HEK293 (cell line): ENCODE measurements around the gene NCKAP5.

ENCODE experiments used
- CTCF ChIA-PET: fragments of 350-600 bp; formaldehyde crosslinking; extraction: SDS; loops from one replicate; lab custom pipeline; 2021; ENCODE audit warnings: antibody characterized with exemption; lab: Yijun Ruan, JAX
- POLR2A ChIA-PET: fragments of 300-600 bp; formaldehyde crosslinking; extraction: SDS; loops from one replicate; lab custom pipeline; 2020; ENCODE audit warnings: antibody characterized with exemption, inconsistent platforms; lab: Yijun Ruan, JAX
- H3K27ac ChIP-seq: fragments of 200-500 bp; sonication (Bioruptor generic); 2 replicates; pipeline ENCODE4 v1.5.1; 2014; ENCODE audit warnings: low read depth, low read length, control low read depth, inconsistent platforms; ENCODE audit errors: extremely low read depth
- H3K36me3 ChIP-seq, 2 experiments: fragments of 200-500 bp in 1 of 2; sonication (Bioruptor generic) in 1 of 2; 1 replicate in 1 of 2; 2 replicates in 1 of 2; pipeline ENCODE4 v1.5.1; 2014 to 2017; ENCODE audit warnings: inconsistent platforms in 2 of 2, low read length in 2 of 2; ENCODE audit not compliant: control insufficient read depth in 2 of 2, insufficient read depth in 1 of 2
- H3K4me1 ChIP-seq: fragments of 200-500 bp; sonication (Bioruptor generic); 2 replicates; pipeline ENCODE4 v1.5.1; 2014; ENCODE audit warnings: mild to moderate bottlenecking, low read length, inconsistent platforms; ENCODE audit not compliant: control insufficient read depth, insufficient read depth
- H3K4me3 ChIP-seq: 2 replicates; pipeline ENCODE4 v1.5.1; 2011; ENCODE audit warnings: low read depth, mild to moderate bottlenecking, control low read depth, low read length, moderate library complexity
- H3K9me3 ChIP-seq: fragments of 200-500 bp; sonication (Bioruptor generic); 2 replicates; pipeline ENCODE4 v1.5.1; 2014; ENCODE audit warnings: low read depth, low read length, inconsistent platforms; ENCODE audit not compliant: control insufficient read depth, insufficient read depth
- GFI1B ChIP-seq: fragments of 450-650 bp; formaldehyde crosslinking; IDR thresholded peaks from 2 replicates; pipeline ENCODE4 v1.5.1; 2016; ENCODE audit warnings: missing biosample characterization, missing genetic modification characterization
- GLI4 ChIP-seq: fragments of 450-650 bp; formaldehyde crosslinking; IDR thresholded peaks from 2 replicates; pipeline ENCODE4 v1.5.1; 2016; ENCODE audit warnings: missing biosample characterization, missing genetic modification characterization
- KLF8 ChIP-seq: fragments of 450-650 bp; formaldehyde crosslinking; IDR thresholded peaks from 2 replicates; pipeline ENCODE4 v1.5.1; 2016; ENCODE audit warnings: missing biosample characterization, missing genetic modification characterization
- PRDM1 ChIP-seq: fragments of 450-650 bp; formaldehyde crosslinking; IDR thresholded peaks from 2 replicates; pipeline ENCODE4; 2016; ENCODE audit warnings: missing biosample characterization, missing genetic modification characterization
- ZNF114 ChIP-seq: fragments of 450-650 bp; formaldehyde crosslinking; IDR thresholded peaks from 2 replicates; pipeline ENCODE4 v1.5.0; 2017; ENCODE audit warnings: missing biosample characterization, missing genetic modification characterization
- ZNF174 ChIP-seq: fragments of 450-650 bp; formaldehyde crosslinking; IDR thresholded peaks from 2 replicates; pipeline ENCODE4 v1.5.0; 2017; ENCODE audit warnings: missing biosample characterization, mild to moderate bottlenecking, missing genetic modification characterization
- ZNF223 ChIP-seq: fragments of 450-650 bp; formaldehyde crosslinking; IDR thresholded peaks from 2 replicates; pipeline ENCODE4 v1.5.1; 2016; ENCODE audit warnings: missing biosample characterization, missing genetic modification characterization
- ZNF335 ChIP-seq: fragments of 450-650 bp; formaldehyde crosslinking; conservative IDR thresholded peaks from 2 replicates; pipeline ENCODE4 v1.5.1; 2016; ENCODE audit warnings: missing biosample characterization, missing genetic modification characterization
- ZNF416 ChIP-seq: fragments of 450-650 bp; formaldehyde crosslinking; IDR thresholded peaks from 2 replicates; pipeline ENCODE4 v1.5.1; 2016; ENCODE audit warnings: missing biosample characterization, missing genetic modification characterization
- ZNF514 ChIP-seq: fragments of 450-650 bp; formaldehyde crosslinking; IDR thresholded peaks from 2 replicates; pipeline ENCODE4 v1.5.1; 2016; ENCODE audit warnings: missing biosample characterization, missing genetic modification characterization
- ZNF555 ChIP-seq: fragments of 450-650 bp; formaldehyde crosslinking; conservative IDR thresholded peaks from 2 replicates; pipeline ENCODE4 v1.5.1; 2017; ENCODE audit warnings: missing biosample characterization, mild to moderate bottlenecking, missing genetic modification characterization, inconsistent platforms
- ZNF585B ChIP-seq: fragments of 450-650 bp; formaldehyde crosslinking; IDR thresholded peaks from 2 replicates; pipeline ENCODE4 v1.5.1; 2016; ENCODE audit warnings: missing biosample characterization, missing genetic modification characterization
- ZNF610 ChIP-seq: fragments of 450-650 bp; formaldehyde crosslinking; IDR thresholded peaks from 2 replicates; pipeline ENCODE4 v1.5.1; 2016; ENCODE audit warnings: missing biosample characterization, missing genetic modification characterization, borderline replicate concordance
- ZNF747 ChIP-seq: fragments of 450-650 bp; formaldehyde crosslinking; IDR thresholded peaks from 2 replicates; pipeline ENCODE4 v1.5.1; 2016; ENCODE audit warnings: missing biosample characterization, missing genetic modification characterization
- ZNF777 ChIP-seq: fragments of 450-650 bp; formaldehyde crosslinking; IDR thresholded peaks from 2 replicates; pipeline ENCODE4 v1.5.1; 2017; ENCODE audit warnings: missing biosample characterization, missing genetic modification characterization, borderline replicate concordance
- TF ChIP-seq, protein P1 (sequence below): fragments of 450-650 bp; formaldehyde crosslinking; IDR thresholded peaks from 2 replicates; pipeline ENCODE4 v1.5.1; 2016; ENCODE audit warnings: missing biosample characterization, missing genetic modification characterization, borderline replicate concordance
- TF ChIP-seq, protein P2 (sequence below): fragments of 450-650 bp; formaldehyde crosslinking; IDR thresholded peaks from 2 replicates; pipeline ENCODE4 v1.5.1; 2017; ENCODE audit warnings: missing biosample characterization, missing genetic modification characterization
- TF ChIP-seq, protein P3 (sequence below): fragments of 450-650 bp; formaldehyde crosslinking; IDR thresholded peaks from 2 replicates; pipeline ENCODE4 v1.5.1; 2016; ENCODE audit warnings: missing biosample characterization, missing genetic modification characterization
- TF ChIP-seq, protein P4 (sequence below): fragments of 450-650 bp; formaldehyde crosslinking; IDR thresholded peaks from 2 replicates; pipeline ENCODE4 v1.5.1; 2017; ENCODE audit warnings: missing biosample characterization, missing genetic modification characterization

Gene NCKAP5

DNA sequence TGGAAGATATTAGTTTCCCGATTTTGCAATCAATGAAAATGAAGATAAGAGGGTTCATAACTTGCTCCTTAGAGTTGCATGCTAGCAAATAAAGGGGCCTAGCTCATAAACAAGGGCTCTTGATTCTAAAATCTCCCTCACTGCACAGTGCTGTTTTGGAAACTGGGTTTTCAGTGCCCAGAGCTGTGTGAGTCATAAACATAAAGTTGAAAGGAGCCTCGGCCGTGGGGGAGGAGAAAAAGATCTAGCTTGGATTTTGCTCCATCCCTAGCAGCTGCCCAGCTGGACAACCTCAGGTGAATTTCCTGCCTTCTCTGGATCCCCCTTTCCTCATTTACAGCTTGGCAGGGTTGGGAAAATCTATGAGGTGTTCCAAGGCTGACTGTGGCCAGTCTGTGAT, 940.7 kb downstream of the NCKAP5 start:
- no peaks in the 10 kb centered on the region for H3K36me3 ChIP-seq
- no peak overlapping the region for H3K27ac ChIP-seq
- H3K9me3 ChIP-seq: no peaks in the 10 kb centered on the region
- ChIA-PET CTCF (no interaction called here), POLR2A (no interaction called here)
- no peaks in the 10 kb centered on the region for H3K4me1 ChIP-seq
- no peak overlapping the region for H3K4me3 ChIP-seq
- TF ChIP-seq GFI1B (no peak), ZNF610 (no peak), ZNF514 (no peak), ZNF223 (no peak), ZNF555 (tag by site-specific recombination) (no peak), ZNF747 (tag by site-specific recombination) (no peak)
- TF ChIP-seq, protein P1, sequence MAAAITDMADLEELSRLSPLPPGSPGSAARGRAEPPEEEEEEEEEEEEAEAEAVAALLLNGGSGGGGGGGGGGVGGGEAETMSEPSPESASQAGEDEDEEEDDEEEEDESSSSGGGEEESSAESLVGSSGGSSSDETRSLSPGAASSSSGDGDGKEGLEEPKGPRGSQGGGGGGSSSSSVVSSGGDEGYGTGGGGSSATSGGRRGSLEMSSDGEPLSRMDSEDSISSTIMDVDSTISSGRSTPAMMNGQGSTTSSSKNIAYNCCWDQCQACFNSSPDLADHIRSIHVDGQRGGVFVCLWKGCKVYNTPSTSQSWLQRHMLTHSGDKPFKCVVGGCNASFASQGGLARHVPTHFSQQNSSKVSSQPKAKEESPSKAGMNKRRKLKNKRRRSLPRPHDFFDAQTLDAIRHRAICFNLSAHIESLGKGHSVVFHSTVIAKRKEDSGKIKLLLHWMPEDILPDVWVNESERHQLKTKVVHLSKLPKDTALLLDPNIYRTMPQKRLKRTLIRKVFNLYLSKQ (tag by site-specific recombination): no peak
- TF ChIP-seq, protein P2, sequence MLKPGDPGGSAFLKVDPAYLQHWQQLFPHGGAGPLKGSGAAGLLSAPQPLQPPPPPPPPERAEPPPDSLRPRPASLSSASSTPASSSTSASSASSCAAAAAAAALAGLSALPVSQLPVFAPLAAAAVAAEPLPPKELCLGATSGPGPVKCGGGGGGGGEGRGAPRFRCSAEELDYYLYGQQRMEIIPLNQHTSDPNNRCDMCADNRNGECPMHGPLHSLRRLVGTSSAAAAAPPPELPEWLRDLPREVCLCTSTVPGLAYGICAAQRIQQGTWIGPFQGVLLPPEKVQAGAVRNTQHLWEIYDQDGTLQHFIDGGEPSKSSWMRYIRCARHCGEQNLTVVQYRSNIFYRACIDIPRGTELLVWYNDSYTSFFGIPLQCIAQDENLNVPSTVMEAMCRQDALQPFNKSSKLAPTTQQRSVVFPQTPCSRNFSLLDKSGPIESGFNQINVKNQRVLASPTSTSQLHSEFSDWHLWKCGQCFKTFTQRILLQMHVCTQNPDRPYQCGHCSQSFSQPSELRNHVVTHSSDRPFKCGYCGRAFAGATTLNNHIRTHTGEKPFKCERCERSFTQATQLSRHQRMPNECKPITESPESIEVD: no peak

DNA sequence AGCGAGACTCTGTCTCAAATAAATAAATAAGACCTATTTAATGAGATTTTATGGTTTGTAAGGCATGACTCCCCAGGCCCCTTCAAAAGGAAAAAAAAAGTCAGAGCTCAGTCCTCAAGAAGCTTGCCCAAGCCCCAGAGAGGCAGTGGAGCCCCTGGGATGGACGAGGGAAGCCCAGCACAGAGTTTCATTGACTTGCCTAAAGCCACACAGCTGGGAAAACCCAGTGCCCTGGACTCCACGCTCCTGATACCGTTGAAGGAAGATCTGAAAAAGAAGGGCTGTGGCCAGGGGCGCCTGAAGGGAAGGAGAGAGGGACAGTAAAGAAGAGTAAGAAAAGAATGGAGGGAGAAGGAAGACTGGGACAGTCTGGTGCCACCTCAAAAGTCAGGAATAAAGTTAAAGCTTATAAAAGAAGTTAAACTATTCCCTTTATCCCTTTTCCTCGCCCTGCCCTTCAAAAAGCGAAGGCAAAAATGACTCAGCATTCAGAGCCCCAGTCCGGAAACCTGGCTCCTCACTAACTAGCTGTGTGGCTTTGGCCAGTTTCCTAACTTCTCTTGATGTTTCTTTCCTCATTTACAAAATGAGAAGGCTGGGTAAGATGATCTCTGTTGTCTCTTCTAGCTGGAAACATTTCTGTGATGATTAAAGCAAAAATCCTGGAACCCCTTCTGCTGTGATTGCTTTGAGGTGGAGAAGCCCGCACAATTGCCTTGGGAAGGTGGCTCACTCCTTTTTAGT, 945.0 kb downstream of the NCKAP5 start:
- H3K36me3 ChIP-seq: no peaks in the 10 kb centered on the region
- H3K27ac ChIP-seq: no peak overlapping the region
- no peaks in the 10 kb centered on the region for H3K9me3 ChIP-seq
- TF ChIP-seq GLI4 (tag by site-specific recombination): no peak
- TF ChIP-seq ZNF335 (tag by site-specific recombination): no peak
- no peak for TF ChIP-seq KLF8 (tag by site-specific recombination)
- no peak for TF ChIP-seq ZNF416 (tag by site-specific recombination)
- no peak for TF ChIP-seq PRDM1 (tag by site-specific recombination)
- TF ChIP-seq, protein P3, sequence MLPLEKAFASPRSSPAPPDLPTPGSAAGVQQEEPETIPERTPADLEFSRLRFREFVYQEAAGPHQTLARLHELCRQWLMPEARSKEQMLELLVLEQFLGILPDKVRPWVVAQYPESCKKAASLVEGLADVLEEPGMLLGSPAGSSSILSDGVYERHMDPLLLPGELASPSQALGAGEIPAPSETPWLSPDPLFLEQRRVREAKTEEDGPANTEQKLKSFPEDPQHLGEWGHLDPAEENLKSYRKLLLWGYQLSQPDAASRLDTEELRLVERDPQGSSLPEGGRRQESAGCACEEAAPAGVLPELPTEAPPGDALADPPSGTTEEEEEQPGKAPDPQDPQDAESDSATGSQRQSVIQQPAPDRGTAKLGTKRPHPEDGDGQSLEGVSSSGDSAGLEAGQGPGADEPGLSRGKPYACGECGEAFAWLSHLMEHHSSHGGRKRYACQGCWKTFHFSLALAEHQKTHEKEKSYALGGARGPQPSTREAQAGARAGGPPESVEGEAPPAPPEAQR (tag by site-specific recombination): no peak
- TF ChIP-seq ZNF777 (tag by site-specific recombination): no peak
- TF ChIP-seq ZNF114 (tag by site-specific recombination): no peak
- TF ChIP-seq, protein P4, sequence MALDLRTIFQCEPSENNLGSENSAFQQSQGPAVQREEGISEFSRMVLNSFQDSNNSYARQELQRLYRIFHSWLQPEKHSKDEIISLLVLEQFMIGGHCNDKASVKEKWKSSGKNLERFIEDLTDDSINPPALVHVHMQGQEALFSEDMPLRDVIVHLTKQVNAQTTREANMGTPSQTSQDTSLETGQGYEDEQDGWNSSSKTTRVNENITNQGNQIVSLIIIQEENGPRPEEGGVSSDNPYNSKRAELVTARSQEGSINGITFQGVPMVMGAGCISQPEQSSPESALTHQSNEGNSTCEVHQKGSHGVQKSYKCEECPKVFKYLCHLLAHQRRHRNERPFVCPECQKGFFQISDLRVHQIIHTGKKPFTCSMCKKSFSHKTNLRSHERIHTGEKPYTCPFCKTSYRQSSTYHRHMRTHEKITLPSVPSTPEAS: no peak
- no peak for TF ChIP-seq ZNF585B (tag by site-specific recombination)
- TF ChIP-seq ZNF174 (tag by site-specific recombination): no peak
- H3K4me1 ChIP-seq: no peaks in the 10 kb centered on the region
- ChIA-PET CTCF (interaction anchor here (0.7 to 1.4 kb wide), 2 partner anchors 13 to 991 kb away, joined by 3 read pairs; no protein-coding TSS in a partner anchor), POLR2A (no interaction called here)
- no peak overlapping the region for H3K4me3 ChIP-seq
